ENCODE data around the gene NAA35. TPM values are rescaled to one million over a fixed set of nuclear protein-coding genes. Genes with fewer than 3 reads are reported as not detected.

NAA35 gene
- total RNA-seq, 2 experiments from 2014 or later = 25.5 to 26.3 TPM

- ChIA-PET POLR2A (no interaction called here), CTCF (no interaction called here)
- Mint-ChIP-seq H3K27me3 (no peaks in the 10 kb centered on the region), H3K4me1 (ENCODE audit: low read depth) (no peaks in the 10 kb centered on the region), H3K27ac (no peak overlapping the region), H3K9me3 (no peaks in the 10 kb centered on the region), H3K36me3 (ENCODE audit: low read depth) (peaks cover 53% of the 10 kb centered on the region), H3K4me3 (no peak overlapping the region)
- DNase-seq (no peak), ATAC-seq (no peak)
- no peak for TF ChIP-seq CTCF (IDR thresholded peaks at IDR 0.05)
- intact Hi-C loops (cut with micrococcal nuclease) = no loop called here
Measured at GRCh38 chr9:85978496-85978895, 37.5 kb downstream of the NAA35 start.

DNA sequence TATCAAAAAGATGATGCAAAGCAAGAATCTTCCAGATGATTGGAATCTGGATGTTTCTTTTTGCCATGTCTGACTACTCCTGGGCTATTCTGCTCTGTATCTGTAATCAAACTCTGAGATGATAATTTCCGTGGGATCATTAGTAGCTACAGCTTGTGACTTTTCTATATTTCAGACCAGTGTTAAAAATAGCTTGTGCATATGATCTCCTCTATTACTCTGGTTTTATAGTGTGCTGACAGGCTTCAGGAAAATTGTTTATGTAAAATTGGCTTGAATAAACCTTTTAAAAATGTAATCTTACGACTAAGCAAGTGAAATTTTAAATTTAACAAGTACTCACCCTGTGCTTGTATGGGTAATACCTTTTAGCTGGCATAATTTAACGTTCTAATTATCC, 40.4 kb downstream of the NAA35 start:
- Mint-ChIP-seq H3K27ac (no peak overlapping the region), H3K36me3 (ENCODE audit: low read depth) (peaks cover 67% of the 10 kb centered on the region), H3K4me1 (ENCODE audit: low read depth) (no peaks in the 10 kb centered on the region), H3K9me3 (no peaks in the 10 kb centered on the region), H3K4me3 (no peak overlapping the region), H3K27me3 (no peaks in the 10 kb centered on the region)
- CTCF ChIA-PET = interaction anchor here (1.0 kb wide), 1 partner anchor 371 kb away, joined by 3 read pairs; no protein-coding TSS in a partner anchor
- TF ChIP-seq CTCF (IDR thresholded peaks at IDR 0.05) = no peak
- POLR2A ChIA-PET = no interaction called here
- intact Hi-C loops (cut with micrococcal nuclease) = loop anchor here (10.0 kb wide), 1 partner anchor 63 kb away; no protein-coding TSS in a partner anchor
- DNase-seq (no peak), ATAC-seq (no peak)

DNA sequence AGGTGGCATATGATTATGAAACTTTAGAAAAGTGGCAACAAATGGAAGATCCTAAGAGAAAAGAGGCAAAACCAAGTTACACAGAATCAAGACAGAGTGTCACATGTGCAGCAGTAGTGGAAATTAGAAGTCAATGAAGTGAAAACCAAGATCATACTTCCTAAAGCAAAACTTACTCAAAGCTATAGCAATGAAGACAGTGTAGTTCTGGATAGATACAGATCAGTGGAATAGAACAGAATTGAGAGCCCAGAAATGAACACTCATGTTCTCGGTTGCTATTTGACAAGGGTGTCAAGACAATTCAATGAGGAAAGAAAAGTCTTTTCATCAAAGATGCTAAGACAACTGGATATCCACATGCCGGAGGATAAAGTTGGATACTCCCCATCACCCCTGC, 43.5 kb downstream of the NAA35 start:
- DNase-seq (no peak), ATAC-seq (no peak)
- ChIA-PET POLR2A (no interaction called here), CTCF (interaction anchor here (0.9 kb wide), 1 partner anchor 28 kb away, joined by 5 read pairs; no protein-coding TSS in a partner anchor)
- H3K36me3 Mint-ChIP-seq (ENCODE audit: low read depth) = peaks cover 59% of the 10 kb centered on the region
- H3K9me3 Mint-ChIP-seq = no peaks in the 10 kb centered on the region
- H3K4me1 Mint-ChIP-seq (ENCODE audit: low read depth) = no peaks in the 10 kb centered on the region
- no peak for TF ChIP-seq CTCF (IDR thresholded peaks at IDR 0.05)
- intact Hi-C loops (cut with micrococcal nuclease) = loop anchor here (10.0 kb wide), 1 partner anchor 60 kb away; no protein-coding TSS in a partner anchor
- no peaks in the 10 kb centered on the region for H3K27me3 Mint-ChIP-seq
- H3K4me3 Mint-ChIP-seq = no peak overlapping the region
- no peak overlapping the region for H3K27ac Mint-ChIP-seq

DNA sequence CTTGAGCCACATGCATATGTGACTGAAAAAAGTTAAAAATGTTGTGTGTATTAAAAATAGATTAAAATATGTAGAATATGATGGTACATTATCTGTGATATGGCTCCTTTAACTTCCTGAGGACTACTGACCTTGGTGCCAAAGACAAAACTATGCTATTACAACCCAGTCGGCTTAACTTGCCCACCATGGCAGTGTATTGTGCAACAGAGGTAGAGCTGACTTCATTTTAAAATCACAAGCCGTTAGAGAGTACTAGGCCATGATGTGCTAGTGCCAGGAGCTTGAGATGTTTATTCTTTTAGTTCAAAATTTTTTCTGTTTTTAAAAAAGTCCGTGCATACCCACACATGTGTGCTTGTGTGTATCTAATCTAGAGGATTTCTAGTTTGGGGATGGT, 46.3 kb downstream of the NAA35 start:
- no peaks in the 10 kb centered on the region for H3K4me1 Mint-ChIP-seq (ENCODE audit: low read depth)
- no peaks in the 10 kb centered on the region for H3K27me3 Mint-ChIP-seq
- no peak overlapping the region for H3K27ac Mint-ChIP-seq
- peaks cover 60% of the 10 kb centered on the region for H3K36me3 Mint-ChIP-seq (ENCODE audit: low read depth)
- no peaks in the 10 kb centered on the region for H3K9me3 Mint-ChIP-seq
- no peak for TF ChIP-seq CTCF (IDR thresholded peaks at IDR 0.05)
- H3K4me3 Mint-ChIP-seq = no peak overlapping the region
- ChIA-PET POLR2A (interaction anchor here (1.2 kb wide), 1 partner anchor 129 kb away, joined by 3 read pairs; no protein-coding TSS in a partner anchor), CTCF (no interaction called here)
- DNase-seq (no peak), ATAC-seq (no peak)
- intact Hi-C loops (cut with micrococcal nuclease) = loop anchor here (10.0 kb wide), 1 partner anchor 58 kb away; no protein-coding TSS in a partner anchor

DNA sequence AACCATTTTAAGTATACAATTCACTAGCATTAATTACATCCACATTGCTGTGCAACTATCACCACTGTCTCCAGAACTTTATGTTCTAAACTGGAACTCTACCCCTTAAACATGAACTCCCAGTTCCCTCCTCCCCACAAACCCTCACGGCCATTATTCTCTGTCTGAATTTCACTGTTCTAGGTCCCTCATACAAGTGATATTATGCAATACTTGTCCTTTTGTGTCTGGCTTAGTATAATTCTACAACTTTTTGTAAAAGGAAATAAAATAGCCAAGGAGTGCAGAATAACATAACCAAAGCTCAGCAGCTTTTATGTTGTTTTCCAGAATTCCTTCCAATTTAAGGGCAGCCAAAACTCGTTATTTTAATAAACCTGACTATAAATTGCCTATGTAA, 53.2 kb downstream of the NAA35 start:
- TF ChIP-seq CTCF (IDR thresholded peaks at IDR 0.05) = no peak
- Mint-ChIP-seq H3K4me3 (no peak overlapping the region), H3K27me3 (no peaks in the 10 kb centered on the region), H3K9me3 (no peaks in the 10 kb centered on the region), H3K36me3 (ENCODE audit: low read depth) (peaks cover 45% of the 10 kb centered on the region), H3K4me1 (ENCODE audit: low read depth) (no peaks in the 10 kb centered on the region), H3K27ac (no peak overlapping the region)
- DNase-seq = no peak
- ChIA-PET POLR2A (no interaction called here), CTCF (no interaction called here)
- intact Hi-C loops (cut with micrococcal nuclease) = no loop called here
- ATAC-seq = no peak

All from activated CD8-positive, alpha-beta T cell treated with anti-CD3 and anti-CD28 coated beads for 36 hours (primary cell).